GM23338 (cell line): Measurements from ENCODE around the gene NPTXR. TPM values are rescaled to one million over a fixed set of nuclear protein-coding genes. Genes with fewer than 3 reads are reported as not detected.

Experiments
- ATAC-seq: fragments of 200-7000 bp; cut with Tn5 transposase; 3 replicates; pipeline ENCODE4 v1.9.1; 2020
- DNase-seq: peaks from one replicate; pipeline ENCODE4 v3.0.0-alpha.2; 2015; ENCODE audit warnings: low spot score
- H2AFZ ChIP-seq: fragments of 200-600 bp; sonication (generic); 2 replicates; pipeline ENCODE4 v1.8.0; 2016; ENCODE audit warnings: antibody characterized with exemption, mild to moderate bottlenecking, moderate library complexity
- H3F3A ChIP-seq: fragments of 200-600 bp; sonication (generic); replicated peaks from 2 replicates; pipeline ENCODE4 v1.8.0; 2017; ENCODE audit warnings: antibody characterized with exemption, mixed run types, low read depth
- H3K27ac ChIP-seq: fragments of 200-600 bp; sonication (generic); 2 replicates; pipeline ENCODE4 v1.6.1; 2016; ENCODE audit warnings: low read depth
- H3K27me3 ChIP-seq: fragments of 200-600 bp; sonication (generic); 2 replicates; pipeline ENCODE4 v1.8.0; 2016; ENCODE audit warnings: mild to moderate bottlenecking, mixed run types, moderate library complexity; ENCODE audit not compliant: insufficient read depth
- H3K36me3 ChIP-seq: fragments of 200-600 bp; sonication (generic); 2 replicates; pipeline ENCODE4 v1.8.0; 2016; ENCODE audit warnings: mild to moderate bottlenecking; ENCODE audit not compliant: insufficient read depth
- H3K4me1 ChIP-seq: fragments of 200-600 bp; sonication (generic); 2 replicates; pipeline ENCODE4 v1.8.0; 2016; ENCODE audit warnings: mild to moderate bottlenecking, moderate library complexity; ENCODE audit not compliant: insufficient read depth
- H3K4me2 ChIP-seq: fragments of 200-600 bp; sonication (generic); 2 replicates; pipeline ENCODE4 v1.7.1; 2017; ENCODE audit warnings: mixed run types
- H3K4me3 ChIP-seq: fragments of 200-600 bp; sonication (generic); 2 replicates; pipeline ENCODE4 v1.6.1; 2016; ENCODE audit warnings: mixed run types
- H3K79me2 ChIP-seq: fragments of 200-600 bp; sonication (generic); replicated peaks from 2 replicates; pipeline ENCODE4 v1.8.0; 2017; ENCODE audit warnings: mild to moderate bottlenecking; ENCODE audit not compliant: insufficient read depth
- H3K9me2 ChIP-seq: fragments of 200-600 bp; sonication (generic); 2 replicates; pipeline ENCODE4 v1.8.0; 2017; ENCODE audit not compliant: insufficient read depth
- H4K20me1 ChIP-seq: fragments of 200-600 bp; sonication (generic); replicated peaks from 2 replicates; pipeline ENCODE4 v1.8.0; 2017; ENCODE audit warnings: mild to moderate bottlenecking; ENCODE audit not compliant: insufficient read depth
- H3K27ac Mint-ChIP-seq: 2 replicates; pipeline ENCODE4 v1.8.0; 2020; ENCODE audit warnings: inconsistent platforms, mild to moderate bottlenecking, moderate library complexity, mixed read lengths
- H3K27me3 Mint-ChIP-seq: 3 replicates; pipeline ENCODE4 v1.8.0; 2022; ENCODE audit warnings: low read depth, mild to moderate bottlenecking, moderate library complexity, mixed read lengths, inconsistent platforms; ENCODE audit not compliant: insufficient read depth, poor library complexity
- H3K36me3 Mint-ChIP-seq: 3 replicates; pipeline ENCODE4 v1.8.0; 2021; ENCODE audit warnings: low read depth, mild to moderate bottlenecking, inconsistent platforms, moderate library complexity, mixed read lengths
- H3K4me1 Mint-ChIP-seq: 3 replicates; pipeline ENCODE4 v1.8.0; 2020; ENCODE audit warnings: mild to moderate bottlenecking, inconsistent platforms, mixed read lengths
- H3K4me3 Mint-ChIP-seq: 3 replicates; pipeline ENCODE4 v1.8.0; 2021; ENCODE audit warnings: moderate library complexity, mild to moderate bottlenecking, inconsistent platforms, mixed read lengths
- H3K9me3 Mint-ChIP-seq: 3 replicates; pipeline ENCODE4 v1.8.0; 2020; ENCODE audit warnings: moderate library complexity, mild to moderate bottlenecking, inconsistent platforms, mixed read lengths
- REST ChIP-seq: IDR thresholded peaks from one replicate; pipeline ENCODE4 v1.6.1; 2018; ENCODE audit warnings: antibody characterized with exemption; ENCODE audit not compliant: unreplicated experiment
- ZNF462 ChIP-seq: fragments of 250-450 bp; sonication (Bioruptor Pico); IDR thresholded peaks from 2 replicates; pipeline ENCODE4 v1.5.0; 2020; ENCODE audit warnings: mild to moderate bottlenecking, moderate library complexity
- polyA plus RNA-seq: library from polyadenylated mRNA; unstranded; fragments of >200 nt; fragmentation: Nextera tagmentation; extraction: Ambion mirVana; gene quantifications from 2 replicates; pipeline ENCODE4 v1.2.1, GENCODE V29; 2016
- total RNA-seq: library from RNA; depleted of rRNA; stranded (reverse); fragments of >200 nt; shearing (Covaris generic); gene quantifications from 2 replicates; pipeline ENCODE4 v1.2.3, GENCODE V29; 2014
- TF ChIP-seq, protein P1 (sequence below), 2 experiments: fragments of 200-600 bp in 1 of 2; sonication (generic) in 1 of 2; conservative IDR thresholded peaks; 2 replicates each; pipeline versions ENCODE4 v1.5.1 to v1.6.1; 2016 to 2017; ENCODE audit warnings: antibody characterized with exemption in 2 of 2, low read depth in 2 of 2, mild to moderate bottlenecking in 2 of 2, moderate library complexity in 1 of 2

NPTXR gene
- total and polyA plus RNA-seq, 2 experiments from 2014 or later = 0.89 to 13.4 TPM

GRCh38 chr22:38861170-38861876, 17.5 kb upstream of the NPTXR start:
- Histone ChIP-seq H3K79me2 (no peaks in the 10 kb centered on the region), H3K9me2 (no peaks in the 10 kb centered on the region), H3K4me3 (no peak overlapping the region; the same call in 1 of the 2 replicates), H3K27ac (no peak overlapping the region), H3F3A (0 out of 2 replicates have a peak, but pooled peaks cover 4% of the 10 kb centered on the region), H4K20me1 (peaks cover 17% of the 10 kb centered on the region), H3K36me3 (no peaks in the 10 kb centered on the region), H2AFZ (no peak overlapping the region), H3K4me2 (peak overlapping the region; percentile 62; the same call in 1 of the 2 replicates), H3K4me1 (peaks cover 47% of the 10 kb centered on the region), H3K27me3 (no peaks in the 10 kb centered on the region)
- ATAC-seq = no peak; the same call in 2 of the 3 replicates
- peak; percentile 46 for DNase-seq
- Mint-ChIP-seq H3K4me1 (peaks cover 44% of the 10 kb centered on the region), H3K4me3 (peak overlapping the region; percentile 36), H3K36me3 (peaks cover 10% of the 10 kb centered on the region), H3K27me3 (peaks cover 20% of the 10 kb centered on the region), H3K27ac (no peak overlapping the region), H3K9me3 (no peaks in the 10 kb centered on the region)
- TF ChIP-seq, protein P1, sequence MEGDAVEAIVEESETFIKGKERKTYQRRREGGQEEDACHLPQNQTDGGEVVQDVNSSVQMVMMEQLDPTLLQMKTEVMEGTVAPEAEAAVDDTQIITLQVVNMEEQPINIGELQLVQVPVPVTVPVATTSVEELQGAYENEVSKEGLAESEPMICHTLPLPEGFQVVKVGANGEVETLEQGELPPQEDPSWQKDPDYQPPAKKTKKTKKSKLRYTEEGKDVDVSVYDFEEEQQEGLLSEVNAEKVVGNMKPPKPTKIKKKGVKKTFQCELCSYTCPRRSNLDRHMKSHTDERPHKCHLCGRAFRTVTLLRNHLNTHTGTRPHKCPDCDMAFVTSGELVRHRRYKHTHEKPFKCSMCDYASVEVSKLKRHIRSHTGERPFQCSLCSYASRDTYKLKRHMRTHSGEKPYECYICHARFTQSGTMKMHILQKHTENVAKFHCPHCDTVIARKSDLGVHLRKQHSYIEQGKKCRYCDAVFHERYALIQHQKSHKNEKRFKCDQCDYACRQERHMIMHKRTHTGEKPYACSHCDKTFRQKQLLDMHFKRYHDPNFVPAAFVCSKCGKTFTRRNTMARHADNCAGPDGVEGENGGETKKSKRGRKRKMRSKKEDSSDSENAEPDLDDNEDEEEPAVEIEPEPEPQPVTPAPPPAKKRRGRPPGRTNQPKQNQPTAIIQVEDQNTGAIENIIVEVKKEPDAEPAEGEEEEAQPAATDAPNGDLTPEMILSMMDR (conservative IDR thresholded peaks at IDR 0.05; ENCODE audit: low read depth in 2 of 2) = peak; percentile 8 to 20; a peak in 1 of 4 replicates
- TF ChIP-seq REST = no peak
- no peak for TF ChIP-seq ZNF462 (CRISPR knock-in tag)
